HepG2 (cell line): ENCODE measurements around the gene CYBC1. TPM values are rescaled to one million over a fixed set of nuclear protein-coding genes. Genes with fewer than 3 reads are reported as not detected.

ENCODE experiments used
- ATRX ChIP-seq: sonication (generic); formaldehyde crosslinking; IDR thresholded peaks from 2 replicates; pipeline ENCODE4 v1.4.0; 2020; ENCODE audit warnings: missing genetic modification reagents, borderline replicate concordance
- CREB1 ChIP-seq, 2 experiments: fragments of 450-650 bp in 1 of 2; IDR thresholded peaks; 2 replicates each; pipeline ENCODE4 v1.6.1; 2016 to 2017; ENCODE audit warnings: control low read depth in 1 of 2, mild to moderate bottlenecking in 1 of 2, missing compliant biosample characterization in 1 of 2, missing genetic modification characterization in 1 of 2
- HNRNPLL ChIP-seq: fragments of 200-400 bp; formaldehyde crosslinking; IDR thresholded peaks from 2 replicates; pipeline ENCODE4 v1.6.1; 2017; ENCODE audit warnings: mild to moderate bottlenecking, low read depth, low read length; ENCODE audit not compliant: poor library complexity, severe bottlenecking
- MED1 ChIP-seq: sonication (generic); formaldehyde crosslinking; IDR thresholded peaks from 2 replicates; pipeline ENCODE4 v1.4.0; 2020; ENCODE audit warnings: missing genetic modification reagents
- PAWR ChIP-seq: sonication (generic); formaldehyde crosslinking; IDR thresholded peaks from 2 replicates; pipeline ENCODE4 v1.4.0; 2020; ENCODE audit warnings: missing genetic modification reagents, mild to moderate bottlenecking, borderline replicate concordance
- SNRNP70 ChIP-seq: fragments of 200-400 bp; formaldehyde crosslinking; IDR thresholded peaks from 2 replicates; pipeline ENCODE4 v1.6.1; 2017; ENCODE audit warnings: mild to moderate bottlenecking, low read depth, low read length, moderate library complexity
- TMF1 ChIP-seq: sonication (generic); formaldehyde crosslinking; IDR thresholded peaks from 2 replicates; pipeline ENCODE4 v1.8.1; 2022; ENCODE audit warnings: low read depth, missing genetic modification reagents
- YY1 ChIP-seq: IDR thresholded peaks from 2 replicates; pipeline ENCODE4 v1.6.1; 2011; ENCODE audit warnings: low read length, low read depth, moderate library complexity, mild to moderate bottlenecking; ENCODE audit not compliant: insufficient read depth, insufficient replicate concordance
- ZBTB7A ChIP-seq: sonication (generic); formaldehyde crosslinking; IDR thresholded peaks from 2 replicates; pipeline ENCODE4 v1.8.0; 2022; ENCODE audit warnings: mild to moderate bottlenecking, missing genetic modification reagents
- ZNF547 ChIP-seq: sonication (generic); formaldehyde crosslinking; IDR thresholded peaks from 2 replicates; pipeline ENCODE4 v1.5.1; 2020; ENCODE audit warnings: mild to moderate bottlenecking, missing genetic modification reagents
- polyA plus RNA-seq, 8 experiments: library from polyadenylated mRNA; depleted of rRNA in 3 of 8; stranded (reverse) in 7 of 8; unstranded in 1 of 8; fragments of >200 nt; fragmentation: Illumina TruSeq in 4 of 8; extraction: Trizol in 4 of 8; gene quantifications; 2 replicates each; pipeline versions ENCODE4 v1.2.1 to v1.2.3, GENCODE V29; 2011 to 2016; ENCODE audit warnings: low read depth in 4 of 8, missing spikeins in 1 of 8, mixed read lengths in 1 of 8; ENCODE audit not compliant: insufficient read depth in 1 of 8
- total RNA-seq, 5 experiments: library from RNA; depleted of rRNA; stranded (reverse); fragments of >200 nt; fragmentation: Illumina TruSeq; extraction: Trizol; gene quantifications; 2 replicates each; pipeline ENCODE4 v1.2.3, GENCODE V29; 2016; ENCODE audit warnings: low read depth in 1 of 5
- TF ChIP-seq, protein P1 (sequence below): sonication (generic); formaldehyde crosslinking; IDR thresholded peaks from 2 replicates; pipeline ENCODE4 v1.8.1; 2023; ENCODE audit warnings: missing genetic modification reagents, inconsistent platforms, borderline replicate concordance
- TF ChIP-seq, protein P2 (sequence below): sonication (generic); formaldehyde crosslinking; IDR thresholded peaks from 2 replicates; pipeline ENCODE4 v1.4.0; 2020; ENCODE audit warnings: mild to moderate bottlenecking, missing genetic modification reagents
- TF ChIP-seq, protein P3 (sequence below): sonication (generic); formaldehyde crosslinking; IDR thresholded peaks from 2 replicates; pipeline ENCODE4 v1.4.0; 2020; ENCODE audit warnings: missing genetic modification reagents; ENCODE audit errors: not compliant biosample characterization
- TF ChIP-seq, protein P4 (sequence below): sonication (generic); formaldehyde crosslinking; IDR thresholded peaks from 2 replicates; pipeline ENCODE4 v1.4.0; 2020; ENCODE audit warnings: mild to moderate bottlenecking, missing genetic modification reagents, borderline replicate concordance
- TF ChIP-seq, protein P5 (sequence below): sonication (generic); formaldehyde crosslinking; IDR thresholded peaks from 2 replicates; pipeline ENCODE4 v1.4.0; 2020; ENCODE audit warnings: missing genetic modification reagents

Gene CYBC1
- total and polyA plus RNA-seq, 2 of the 13 experiments (the other 11 are each of a cell fraction or from before 2014, with no cell fraction given) = 43.4 to 44.1 TPM

DNA sequence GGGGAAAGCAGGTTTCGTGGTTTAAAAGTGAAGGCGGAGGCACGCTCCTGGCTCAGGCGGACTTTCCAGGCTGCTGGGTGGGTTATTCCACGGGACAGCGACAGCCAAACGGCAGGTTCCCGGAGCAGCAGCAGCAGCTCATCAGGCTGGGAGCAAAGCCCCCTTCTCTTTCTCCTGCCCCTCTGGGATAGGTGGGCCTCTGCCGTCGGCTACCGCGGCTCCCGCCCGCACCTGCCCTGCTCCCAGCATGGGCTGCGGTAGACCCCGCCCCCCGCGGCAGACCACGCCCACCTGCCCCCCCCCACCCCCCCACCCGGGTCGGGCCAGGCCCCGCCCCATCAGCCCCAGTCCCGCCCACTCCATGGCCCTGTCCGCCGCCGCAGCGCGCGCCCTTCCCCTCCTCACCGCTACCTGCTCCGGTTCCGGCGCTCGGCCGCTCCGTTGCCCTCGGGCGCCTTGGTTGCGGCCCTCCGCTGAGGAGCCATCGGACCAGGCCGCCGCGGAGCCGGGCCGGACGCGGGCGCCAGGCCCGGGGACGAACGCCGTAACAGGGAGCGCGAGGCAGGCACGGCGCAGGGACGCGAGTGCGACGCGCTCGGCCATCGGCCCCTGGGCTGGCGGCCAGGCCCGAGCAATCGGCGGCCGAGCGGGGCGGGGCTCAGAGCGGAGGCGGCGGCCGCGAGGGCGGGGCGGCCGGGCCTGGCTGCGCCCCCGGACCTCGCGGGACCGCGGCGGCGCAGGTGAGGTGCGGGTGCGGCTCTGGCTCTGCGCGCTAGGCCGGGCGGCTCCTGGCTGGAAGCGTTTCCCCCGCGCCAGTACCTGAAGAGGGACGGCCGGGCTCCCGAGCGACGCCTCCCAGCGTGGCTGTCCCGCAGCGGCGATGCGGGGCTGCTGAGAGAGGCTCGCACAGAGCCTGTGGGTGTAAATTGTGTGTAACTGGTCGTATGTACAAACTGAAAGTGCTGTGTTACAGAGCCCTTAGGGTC, 32.3 kb downstream of the CYBC1 start, which contains the start of the genes HEXD and OGFOD3 (continued):
- TF ChIP-seq, protein P1, sequence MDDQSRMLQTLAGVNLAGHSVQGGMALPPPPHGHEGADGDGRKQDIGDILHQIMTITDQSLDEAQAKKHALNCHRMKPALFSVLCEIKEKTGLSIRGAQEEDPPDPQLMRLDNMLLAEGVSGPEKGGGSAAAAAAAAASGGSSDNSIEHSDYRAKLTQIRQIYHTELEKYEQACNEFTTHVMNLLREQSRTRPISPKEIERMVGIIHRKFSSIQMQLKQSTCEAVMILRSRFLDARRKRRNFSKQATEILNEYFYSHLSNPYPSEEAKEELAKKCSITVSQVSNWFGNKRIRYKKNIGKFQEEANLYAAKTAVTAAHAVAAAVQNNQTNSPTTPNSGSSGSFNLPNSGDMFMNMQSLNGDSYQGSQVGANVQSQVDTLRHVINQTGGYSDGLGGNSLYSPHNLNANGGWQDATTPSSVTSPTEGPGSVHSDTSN = no peak
- TF ChIP-seq ZNF547 (CRISPR knock-in tag) (peak; percentile 80; the same call in 1 of the 2 replicates), HNRNPLL (peak; percentile 66), YY1 (peak; percentile 94), ATRX (no peak), CREB1 (IDR thresholded peaks at IDR 0.05) (peak; percentile 30; the same call in 1 of the 2 replicates), CREB1 (CRISPR knock-in tag; IDR thresholded peaks at IDR 0.05) (no peak), PAWR (no peak), SNRNP70 (no peak), TMF1 (CRISPR knock-in tag) (peak; percentile 98), ZBTB7A (CRISPR knock-in tag) (0 out of 2 replicates have a peak, but pooled peaks have one; percentile 22), MED1 (CRISPR knock-in tag) (peak; percentile 52)
- TF ChIP-seq, protein P2, sequence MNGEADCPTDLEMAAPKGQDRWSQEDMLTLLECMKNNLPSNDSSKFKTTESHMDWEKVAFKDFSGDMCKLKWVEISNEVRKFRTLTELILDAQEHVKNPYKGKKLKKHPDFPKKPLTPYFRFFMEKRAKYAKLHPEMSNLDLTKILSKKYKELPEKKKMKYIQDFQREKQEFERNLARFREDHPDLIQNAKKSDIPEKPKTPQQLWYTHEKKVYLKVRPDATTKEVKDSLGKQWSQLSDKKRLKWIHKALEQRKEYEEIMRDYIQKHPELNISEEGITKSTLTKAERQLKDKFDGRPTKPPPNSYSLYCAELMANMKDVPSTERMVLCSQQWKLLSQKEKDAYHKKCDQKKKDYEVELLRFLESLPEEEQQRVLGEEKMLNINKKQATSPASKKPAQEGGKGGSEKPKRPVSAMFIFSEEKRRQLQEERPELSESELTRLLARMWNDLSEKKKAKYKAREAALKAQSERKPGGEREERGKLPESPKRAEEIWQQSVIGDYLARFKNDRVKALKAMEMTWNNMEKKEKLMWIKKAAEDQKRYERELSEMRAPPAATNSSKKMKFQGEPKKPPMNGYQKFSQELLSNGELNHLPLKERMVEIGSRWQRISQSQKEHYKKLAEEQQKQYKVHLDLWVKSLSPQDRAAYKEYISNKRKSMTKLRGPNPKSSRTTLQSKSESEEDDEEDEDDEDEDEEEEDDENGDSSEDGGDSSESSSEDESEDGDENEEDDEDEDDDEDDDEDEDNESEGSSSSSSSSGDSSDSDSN (CRISPR knock-in tag) = peak; percentile 69
- TF ChIP-seq, protein P3, sequence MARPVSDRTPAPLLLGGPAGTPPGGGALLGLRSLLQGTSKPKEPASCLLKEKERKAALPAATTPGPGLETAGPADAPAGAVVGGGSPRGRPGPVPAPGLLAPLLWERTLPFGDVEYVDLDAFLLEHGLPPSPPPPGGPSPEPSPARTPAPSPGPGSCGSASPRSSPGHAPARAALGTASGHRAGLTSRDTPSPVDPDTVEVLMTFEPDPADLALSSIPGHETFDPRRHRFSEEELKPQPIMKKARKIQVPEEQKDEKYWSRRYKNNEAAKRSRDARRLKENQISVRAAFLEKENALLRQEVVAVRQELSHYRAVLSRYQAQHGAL (CRISPR knock-in tag) = no peak
- TF ChIP-seq, protein P4, sequence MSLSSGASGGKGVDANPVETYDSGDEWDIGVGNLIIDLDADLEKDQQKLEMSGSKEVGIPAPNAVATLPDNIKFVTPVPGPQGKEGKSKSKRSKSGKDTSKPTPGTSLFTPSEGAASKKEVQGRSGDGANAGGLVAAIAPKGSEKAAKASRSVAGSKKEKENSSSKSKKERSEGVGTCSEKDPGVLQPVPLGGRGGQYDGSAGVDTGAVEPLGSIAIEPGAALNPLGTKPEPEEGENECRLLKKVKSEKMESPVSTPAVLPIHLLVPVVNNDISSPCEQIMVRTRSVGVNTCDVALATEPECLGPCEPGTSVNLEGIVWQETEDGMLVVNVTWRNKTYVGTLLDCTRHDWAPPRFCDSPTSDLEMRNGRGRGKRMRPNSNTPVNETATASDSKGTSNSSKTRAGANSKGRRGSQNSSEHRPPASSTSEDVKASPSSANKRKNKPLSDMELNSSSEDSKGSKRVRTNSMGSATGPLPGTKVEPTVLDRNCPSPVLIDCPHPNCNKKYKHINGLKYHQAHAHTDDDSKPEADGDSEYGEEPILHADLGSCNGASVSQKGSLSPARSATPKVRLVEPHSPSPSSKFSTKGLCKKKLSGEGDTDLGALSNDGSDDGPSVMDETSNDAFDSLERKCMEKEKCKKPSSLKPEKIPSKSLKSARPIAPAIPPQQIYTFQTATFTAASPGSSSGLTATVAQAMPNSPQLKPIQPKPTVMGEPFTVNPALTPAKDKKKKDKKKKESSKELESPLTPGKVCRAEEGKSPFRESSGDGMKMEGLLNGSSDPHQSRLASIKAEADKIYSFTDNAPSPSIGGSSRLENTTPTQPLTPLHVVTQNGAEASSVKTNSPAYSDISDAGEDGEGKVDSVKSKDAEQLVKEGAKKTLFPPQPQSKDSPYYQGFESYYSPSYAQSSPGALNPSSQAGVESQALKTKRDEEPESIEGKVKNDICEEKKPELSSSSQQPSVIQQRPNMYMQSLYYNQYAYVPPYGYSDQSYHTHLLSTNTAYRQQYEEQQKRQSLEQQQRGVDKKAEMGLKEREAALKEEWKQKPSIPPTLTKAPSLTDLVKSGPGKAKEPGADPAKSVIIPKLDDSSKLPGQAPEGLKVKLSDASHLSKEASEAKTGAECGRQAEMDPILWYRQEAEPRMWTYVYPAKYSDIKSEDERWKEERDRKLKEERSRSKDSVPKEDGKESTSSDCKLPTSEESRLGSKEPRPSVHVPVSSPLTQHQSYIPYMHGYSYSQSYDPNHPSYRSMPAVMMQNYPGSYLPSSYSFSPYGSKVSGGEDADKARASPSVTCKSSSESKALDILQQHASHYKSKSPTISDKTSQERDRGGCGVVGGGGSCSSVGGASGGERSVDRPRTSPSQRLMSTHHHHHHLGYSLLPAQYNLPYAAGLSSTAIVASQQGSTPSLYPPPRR (CRISPR knock-in tag) = no peak
- TF ChIP-seq, protein P5, sequence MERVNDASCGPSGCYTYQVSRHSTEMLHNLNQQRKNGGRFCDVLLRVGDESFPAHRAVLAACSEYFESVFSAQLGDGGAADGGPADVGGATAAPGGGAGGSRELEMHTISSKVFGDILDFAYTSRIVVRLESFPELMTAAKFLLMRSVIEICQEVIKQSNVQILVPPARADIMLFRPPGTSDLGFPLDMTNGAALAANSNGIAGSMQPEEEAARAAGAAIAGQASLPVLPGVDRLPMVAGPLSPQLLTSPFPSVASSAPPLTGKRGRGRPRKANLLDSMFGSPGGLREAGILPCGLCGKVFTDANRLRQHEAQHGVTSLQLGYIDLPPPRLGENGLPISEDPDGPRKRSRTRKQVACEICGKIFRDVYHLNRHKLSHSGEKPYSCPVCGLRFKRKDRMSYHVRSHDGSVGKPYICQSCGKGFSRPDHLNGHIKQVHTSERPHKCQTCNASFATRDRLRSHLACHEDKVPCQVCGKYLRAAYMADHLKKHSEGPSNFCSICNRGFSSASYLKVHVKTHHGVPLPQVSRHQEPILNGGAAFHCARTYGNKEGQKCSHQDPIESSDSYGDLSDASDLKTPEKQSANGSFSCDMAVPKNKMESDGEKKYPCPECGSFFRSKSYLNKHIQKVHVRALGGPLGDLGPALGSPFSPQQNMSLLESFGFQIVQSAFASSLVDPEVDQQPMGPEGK (CRISPR knock-in tag) = peak; percentile 64
